RPMI7951 (cell line): ENCODE measurements around the gene CAPS2. TPM values are rescaled to one million over a fixed set of nuclear protein-coding genes. Genes with fewer than 3 reads are reported as not detected.

ENCODE experiments used
- DNase-seq: peaks from one replicate; pipeline ENCODE4 v3.0.0-alpha.2; 2012; ENCODE audit warnings: low read depth
- total RNA-seq: library from RNA; depleted of rRNA; stranded (reverse); fragments of >200 nt; shearing (Covaris generic); gene quantifications from 2 replicates; pipeline ENCODE4 v1.2.3, GENCODE V29; 2014; rRNA removed

The CAPS2 gene
- total RNA-seq, 1 experiment from 2014 or later, result 3.0 TPM

DNA sequence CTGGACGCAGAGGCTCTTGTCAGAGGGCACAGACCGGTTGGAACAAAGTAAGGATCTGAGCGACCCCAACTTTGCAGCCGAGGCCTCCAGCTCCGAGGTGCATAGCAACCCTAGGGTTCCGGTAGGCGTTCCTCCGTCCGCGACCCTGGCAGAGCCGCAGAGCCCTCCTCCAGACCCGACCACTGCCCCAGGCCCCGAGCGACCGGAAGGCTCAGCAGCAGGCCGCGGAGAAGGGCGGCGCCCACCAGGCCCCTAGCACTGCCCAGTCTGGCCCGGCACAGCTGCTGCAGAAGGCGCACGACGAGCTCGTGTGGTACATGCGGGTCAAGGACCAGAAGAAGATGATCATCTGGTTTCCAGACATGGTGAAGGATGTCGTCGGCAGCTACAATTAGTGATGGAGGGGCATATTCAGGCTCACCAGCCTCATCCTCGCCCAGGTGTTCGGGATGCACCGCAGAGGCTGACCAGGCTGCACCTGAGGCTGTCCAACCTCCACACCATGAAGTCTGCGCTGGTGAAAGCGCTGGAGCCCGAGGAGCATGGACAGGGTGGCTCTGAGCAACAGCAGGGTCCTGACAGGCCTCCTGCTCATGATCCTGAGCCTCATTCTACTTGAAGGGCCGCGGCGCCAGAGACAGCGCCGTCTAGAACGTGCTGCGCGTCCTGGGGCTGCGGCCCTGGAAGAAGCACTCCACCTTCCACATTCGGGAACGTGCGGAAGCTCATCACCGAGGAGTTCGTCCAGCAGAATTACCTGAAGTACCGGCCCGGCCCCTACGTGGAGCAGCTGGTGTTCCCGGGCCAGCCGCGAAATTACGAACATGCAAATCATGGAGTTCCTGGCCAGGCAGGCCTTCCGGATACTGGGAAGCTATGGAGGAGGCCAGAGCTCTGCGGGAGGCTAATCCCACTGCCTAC is 24.5 kb downstream of the CAPS2 start:
- DNase-seq, result no peak

DNA sequence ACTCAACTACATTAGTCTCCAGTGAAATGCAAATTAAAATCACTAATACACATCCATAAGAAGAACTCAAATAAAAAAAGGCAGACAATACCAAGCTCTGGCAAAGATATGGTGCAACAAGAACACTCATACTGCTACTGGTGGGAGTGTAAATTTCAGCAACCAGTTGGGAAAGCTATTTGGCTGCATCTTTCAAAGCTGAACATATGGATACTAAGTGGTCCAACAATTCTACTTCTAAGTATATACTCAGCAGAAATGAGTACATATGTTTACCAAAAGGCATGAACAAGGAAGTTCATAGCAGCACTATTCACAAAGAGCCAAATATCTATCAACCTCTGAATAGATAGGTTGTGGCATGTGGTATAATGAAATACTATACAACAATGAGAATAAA is 27.3 kb downstream of the CAPS2 start:
- no peak for DNase-seq

DNA sequence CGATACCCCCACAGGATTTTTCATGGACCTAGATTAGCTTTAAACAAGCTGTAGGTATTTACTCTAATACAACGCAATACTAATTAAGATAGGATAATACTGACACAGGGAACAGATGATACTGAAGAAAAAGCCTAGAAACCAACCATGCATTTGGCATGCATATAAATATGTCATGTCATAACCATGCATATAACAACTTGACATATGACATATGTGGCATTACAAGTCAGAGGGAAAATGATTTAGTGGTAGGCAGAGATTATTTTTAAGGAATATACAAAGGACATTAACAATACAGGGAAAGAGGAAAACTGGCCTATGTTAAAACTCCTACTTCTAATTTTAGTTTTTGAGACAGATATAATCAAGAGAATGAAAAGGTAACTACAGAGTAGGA is 27.9 kb downstream of the CAPS2 start:
- no peak for DNase-seq

DNA sequence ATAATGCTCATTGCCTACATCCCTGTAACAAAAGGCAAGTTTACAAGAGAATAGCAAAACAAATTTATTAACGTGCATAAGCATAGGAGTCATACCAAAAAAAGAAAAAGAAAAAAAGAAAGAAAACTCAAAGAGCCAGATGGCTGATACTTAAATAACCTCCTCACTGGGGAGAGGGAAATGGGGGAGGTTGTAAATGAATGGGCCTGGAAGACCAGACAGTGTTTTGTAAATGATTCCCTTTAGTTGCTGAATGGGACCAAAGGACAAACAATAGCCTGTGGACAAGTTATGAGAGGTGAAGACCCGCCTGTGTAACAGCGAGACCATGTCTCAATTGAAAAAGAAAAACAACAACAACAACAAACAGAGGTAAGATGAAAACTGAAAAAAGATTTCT is 35.3 kb downstream of the CAPS2 start:
- no peak for DNase-seq

GRCh38 chr12:75294336-75294735 is 35.8 kb downstream of the CAPS2 start:
- DNase-seq, result no peak

DNA sequence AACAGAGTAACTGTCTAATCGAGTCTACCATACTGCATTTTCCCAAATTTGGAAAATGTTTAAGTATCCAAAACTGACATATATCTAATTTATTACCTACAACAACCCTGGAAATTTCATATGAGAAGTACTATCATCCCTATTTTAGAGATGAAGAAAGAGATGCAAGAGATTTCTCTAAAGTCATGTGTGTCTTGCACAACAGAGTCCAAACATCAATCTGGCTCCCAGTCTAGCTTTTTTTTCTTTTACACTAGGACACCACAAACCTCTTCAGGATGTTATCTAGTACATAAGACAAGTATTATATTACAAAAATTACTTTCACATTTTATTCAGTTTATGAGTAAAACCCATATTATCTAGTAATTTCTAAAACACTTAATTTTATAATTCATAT is 39.1 kb downstream of the CAPS2 start:
- DNase-seq, result no peak

- DNase-seq, result peak; percentile 2
These were observed 40.4 kb downstream of the CAPS2 start for GRCh38 chr12:75289753-75290152.

DNA sequence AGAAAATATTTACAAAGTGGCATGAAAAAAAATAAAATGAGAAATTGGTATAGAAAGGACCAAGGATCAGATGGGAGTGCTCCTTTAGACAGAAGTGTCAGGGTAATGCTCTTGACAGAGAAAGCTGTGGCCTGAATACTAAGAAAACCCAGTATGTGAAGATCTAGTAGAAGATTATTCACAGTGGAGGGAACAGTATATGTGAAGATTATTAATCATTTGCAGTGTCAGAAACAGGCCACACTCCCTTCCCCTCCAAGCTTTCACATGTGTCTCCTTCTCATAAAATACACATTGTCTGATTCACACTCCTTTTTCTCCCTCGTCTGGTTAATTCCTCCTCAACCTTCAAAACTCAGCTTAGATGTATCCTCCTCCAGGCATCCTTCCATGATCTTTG is 41.3 kb downstream of the CAPS2 start:
- DNase-seq, result no peak

DNA sequence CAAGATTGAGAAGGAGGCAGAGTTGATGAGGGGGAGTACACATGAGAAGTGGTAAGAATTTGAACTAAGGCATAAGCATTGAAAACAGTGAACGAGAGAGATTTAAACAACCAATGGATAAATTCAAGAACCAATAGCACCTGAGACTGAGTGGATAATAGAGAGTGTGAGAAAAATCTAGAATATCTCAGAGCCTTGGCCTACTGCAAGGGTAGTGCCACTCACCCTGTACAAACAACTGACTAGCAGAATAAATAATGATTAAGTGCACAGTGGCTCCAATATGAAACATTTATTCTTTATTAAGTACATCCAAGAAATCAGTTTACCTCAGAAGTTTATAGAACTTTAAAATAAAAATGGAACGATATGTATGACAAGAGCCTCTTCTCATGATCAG is 54.4 kb downstream of the CAPS2 start:
- no peak for DNase-seq

GRCh38 chr12:75271576-75271975 is 58.5 kb downstream of the CAPS2 start:
- DNase-seq, result no peak

DNA sequence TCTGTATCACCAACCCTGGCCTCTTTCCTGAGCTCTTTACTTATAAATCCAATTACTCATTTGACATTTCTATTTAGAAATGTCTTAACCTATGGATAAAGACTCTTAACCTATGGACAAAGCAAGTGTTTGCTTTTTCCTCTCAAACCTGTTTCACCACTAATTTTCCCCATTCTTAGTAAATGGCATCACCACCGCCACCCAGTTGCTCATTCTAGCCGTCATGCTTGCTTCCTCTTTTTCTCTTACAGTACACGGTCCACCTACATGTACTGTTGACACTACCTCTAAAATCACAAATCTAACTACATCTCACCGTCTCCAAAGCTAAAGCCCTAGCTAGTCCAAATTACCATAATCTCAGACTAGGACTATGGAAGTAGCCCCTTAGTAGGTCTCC is 60.0 kb downstream of the CAPS2 start:
- no peak for DNase-seq

GRCh38 chr12:75269209-75269608 is 60.9 kb downstream of the CAPS2 start:
- no peak for DNase-seq

GRCh38 chr12:75260316-75260715 is 69.8 kb downstream of the CAPS2 start:
- no peak for DNase-seq

GRCh38 chr12:75259143-75259542 is 71.0 kb downstream of the CAPS2 start:
- DNase-seq, result no peak

DNA sequence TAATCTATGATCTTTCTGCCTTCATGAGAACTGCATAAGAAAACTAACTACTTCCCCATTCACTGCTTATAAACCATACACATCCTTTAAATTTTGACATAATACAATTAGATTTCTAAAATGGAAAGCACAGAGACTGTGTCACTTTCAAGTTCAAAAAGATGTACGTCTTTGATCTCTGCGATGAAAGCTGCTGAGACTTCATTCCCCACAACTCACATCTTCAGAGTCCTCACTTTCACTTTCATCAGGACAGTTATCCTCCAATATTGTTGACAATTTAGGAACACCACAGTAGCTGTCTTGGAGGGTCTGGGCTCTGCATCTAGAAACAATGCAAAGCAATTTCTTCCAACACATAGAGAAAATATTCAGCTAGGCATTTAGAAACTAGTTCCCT is 72.6 kb downstream of the CAPS2 start:
- no peak for DNase-seq

GRCh38 chr12:75245108-75245507 is 85.0 kb downstream of the CAPS2 start:
- no peak for DNase-seq

DNA sequence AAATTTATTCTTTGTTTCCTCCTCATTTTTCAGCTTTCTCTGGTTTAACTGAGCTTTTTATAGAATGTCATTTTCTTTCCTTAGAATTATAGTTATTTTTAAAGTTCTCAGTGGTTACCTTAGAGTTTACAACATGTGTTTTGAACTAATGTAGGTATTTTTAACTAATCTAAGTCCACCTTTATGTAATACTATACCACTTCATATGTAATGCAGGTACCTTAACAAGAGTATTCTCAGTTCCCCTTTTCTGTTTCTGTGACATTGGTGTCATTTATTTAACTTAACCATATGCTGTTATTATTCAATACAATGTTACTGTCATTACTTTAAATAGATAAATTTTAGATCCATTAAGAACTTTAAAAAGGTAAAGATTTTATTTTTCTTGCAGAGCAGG is 90.1 kb downstream of the CAPS2 start:
- DNase-seq, result no peak

- DNase-seq, result peak; percentile 42
These were observed 93.9 kb downstream of the CAPS2 start for GRCh38 chr12:75236206-75236605.

DNA sequence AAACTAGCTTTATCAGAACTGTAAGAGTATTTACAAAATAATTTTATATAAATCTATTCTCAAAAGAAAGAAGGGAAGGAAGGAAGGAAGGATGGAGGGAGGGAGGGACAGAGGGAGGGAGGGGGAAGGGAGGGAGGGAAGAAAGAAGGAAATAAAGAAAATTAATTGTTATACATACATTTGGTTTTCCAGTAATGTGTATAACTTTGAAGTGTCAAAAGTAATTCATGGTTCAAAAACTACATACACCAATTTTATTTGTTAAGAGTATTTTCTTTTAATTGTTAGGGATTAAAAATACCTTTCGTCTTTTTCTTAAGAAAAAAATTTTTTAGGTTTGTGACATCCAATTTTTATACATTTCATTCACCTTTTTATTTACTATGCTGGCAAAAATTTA is 103.0 kb downstream of the CAPS2 start:
- no peak for DNase-seq

Other genes starting within 250 kb of the CAPS2 start
- gene KCNC2, start 120.5 kb downstream of the CAPS2 start, total RNA-seq, result not detected in 2 replicates
- not detected in 2 replicates for gene GLIPR1L1, start 4.3 kb upstream of the CAPS2 start, total RNA-seq
- 0.20 and 0.36 TPM in 2 replicates for gene GLIPR1L2, start 60.8 kb upstream of the CAPS2 start, total RNA-seq
- gene GLIPR1, start 150.4 kb upstream of the CAPS2 start, total RNA-seq, result 36.8 and 46.3 TPM in 2 replicates
- 48.3 and 48.7 TPM in 2 replicates for gene KRR1, start 181.3 kb upstream of the CAPS2 start, total RNA-seq